Activated CD4-positive, alpha-beta T cell treated with anti-CD3 and anti-CD28 coated beads, Interleukin-2, amount 50 U/mL, for 16 hours (primary cell): Measurements from ENCODE around the gene GSTM3.
"Not testable (repeated sequence)": the region's sequence is repeated elsewhere in the genome, so short reads cannot be mapped to it uniquely, and the experiment has no call there.

Experiments used
- DNase-seq: peaks from one replicate; pipeline ENCODE4 v3.0.0-alpha.2; 2020

GSTM3 gene

DNA sequence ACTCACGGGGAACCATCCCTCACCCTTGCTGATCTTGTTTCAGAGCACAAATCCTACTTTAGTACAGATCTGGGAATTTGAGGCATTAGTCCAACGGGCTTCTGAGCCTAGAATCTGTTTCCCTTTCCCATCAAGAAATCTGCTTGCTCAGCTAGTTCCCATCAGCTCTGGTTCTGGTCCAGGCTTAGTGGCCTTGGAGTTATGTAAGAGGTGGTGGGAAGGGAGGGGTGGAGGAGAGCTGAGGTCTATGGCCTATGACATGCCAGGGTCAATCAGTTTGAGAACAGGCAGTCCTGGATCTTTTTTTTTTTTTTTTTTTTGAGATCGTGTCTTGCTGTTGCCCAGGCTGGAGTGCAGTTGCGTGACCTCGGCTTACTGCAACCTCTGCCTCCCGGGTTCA is 49.1 kb downstream of the GSTM3 start:
- DNase-seq, result no peak

DNA sequence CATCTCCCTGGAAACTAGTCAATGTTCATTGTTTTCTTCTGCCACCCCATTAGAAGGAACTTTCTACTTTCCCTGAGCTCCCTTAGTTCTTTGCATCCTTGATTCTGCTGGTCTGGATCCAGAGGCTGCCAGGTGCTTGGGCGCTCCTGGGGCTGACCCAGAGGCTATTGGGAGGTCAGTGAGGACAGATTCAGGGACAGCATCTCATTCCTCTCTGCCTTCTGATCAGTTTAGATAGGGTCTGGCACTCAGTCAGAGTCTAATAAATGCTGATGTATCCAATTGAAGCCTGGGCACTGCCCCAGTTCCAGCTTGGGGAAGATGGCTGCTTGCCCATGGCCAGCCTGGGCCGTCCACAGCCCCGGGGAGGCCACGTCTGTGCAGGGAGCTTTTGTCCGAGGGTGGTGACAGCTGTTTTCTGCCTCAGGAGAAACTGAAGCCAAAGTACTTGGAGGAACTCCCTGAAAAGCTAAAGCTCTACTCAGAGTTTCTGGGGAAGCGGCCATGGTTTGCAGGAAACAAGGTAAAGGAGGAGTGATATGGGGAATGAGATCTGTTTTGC is 50.9 kb downstream of the GSTM3 start:
- no peak for DNase-seq

DNA sequence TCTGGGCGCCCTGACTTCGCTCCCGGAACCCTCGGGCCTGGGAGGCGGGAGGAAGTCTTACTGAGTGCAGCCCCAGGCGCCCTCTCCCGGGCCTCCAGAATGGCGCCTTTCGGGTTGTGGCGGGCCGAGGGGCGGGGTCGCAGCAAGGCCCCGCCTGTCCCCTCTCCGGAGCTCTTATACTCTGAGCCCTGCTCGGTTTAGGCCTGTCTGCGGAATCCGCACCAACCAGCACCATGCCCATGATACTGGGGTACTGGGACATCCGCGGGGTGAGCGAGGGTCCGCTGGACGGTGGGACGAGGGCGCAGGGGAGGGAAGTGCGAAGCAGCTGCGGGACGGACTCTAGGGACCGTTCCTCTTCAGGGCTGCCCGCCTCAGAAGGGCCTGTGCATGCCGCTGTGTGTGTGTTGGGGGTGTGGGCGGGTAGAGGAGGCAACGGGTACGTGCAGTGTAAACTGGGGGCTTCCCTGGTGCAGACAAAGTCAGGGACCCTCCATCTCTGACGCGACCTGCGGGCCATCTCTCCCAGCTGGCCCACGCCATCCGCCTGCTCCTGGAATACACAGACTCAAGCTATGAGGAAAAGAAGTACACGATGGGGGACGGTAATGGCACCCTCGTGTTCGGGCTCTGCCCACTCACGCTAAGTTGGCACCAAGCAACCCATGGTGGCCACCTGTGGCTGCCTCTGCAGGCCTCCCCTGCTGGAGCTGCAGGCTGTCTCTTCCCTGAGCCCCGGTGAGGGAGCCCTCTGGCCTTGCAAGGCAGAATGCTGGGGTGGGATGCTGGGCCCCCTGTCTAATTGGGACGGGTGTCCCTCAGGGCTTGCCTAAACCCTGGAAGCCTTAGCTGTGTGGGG is 53.0 kb downstream of the GSTM3 start, which contains the start of gene GSTM1:
GSTM1 (plus strand) TSS at position 177 of the 859 bp plus-strand sequence; CDS start at position 234, 57 bp downstream.
- DNase-seq, result no peak

DNA sequence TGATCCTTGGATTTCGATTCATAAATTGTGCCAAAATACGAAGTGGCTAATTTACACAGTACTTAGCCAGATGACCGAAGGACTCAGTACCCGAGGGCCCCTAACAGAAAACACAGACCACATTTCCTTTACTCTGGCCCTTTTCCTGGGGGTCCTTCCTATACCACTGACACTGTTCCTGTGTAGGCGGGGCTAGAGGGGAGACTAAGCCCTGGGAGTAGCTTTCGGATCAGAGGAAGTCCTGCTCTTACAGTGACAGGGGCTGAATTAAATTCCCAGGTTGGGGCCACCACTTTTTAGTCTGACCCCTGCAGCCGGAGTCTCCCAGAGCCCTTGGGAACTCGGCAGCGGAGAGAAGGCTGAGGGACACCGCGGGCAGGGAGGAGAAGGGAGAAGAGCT is 53.7 kb downstream of the GSTM3 start:
- not testable (repeated sequence) for DNase-seq

DNA sequence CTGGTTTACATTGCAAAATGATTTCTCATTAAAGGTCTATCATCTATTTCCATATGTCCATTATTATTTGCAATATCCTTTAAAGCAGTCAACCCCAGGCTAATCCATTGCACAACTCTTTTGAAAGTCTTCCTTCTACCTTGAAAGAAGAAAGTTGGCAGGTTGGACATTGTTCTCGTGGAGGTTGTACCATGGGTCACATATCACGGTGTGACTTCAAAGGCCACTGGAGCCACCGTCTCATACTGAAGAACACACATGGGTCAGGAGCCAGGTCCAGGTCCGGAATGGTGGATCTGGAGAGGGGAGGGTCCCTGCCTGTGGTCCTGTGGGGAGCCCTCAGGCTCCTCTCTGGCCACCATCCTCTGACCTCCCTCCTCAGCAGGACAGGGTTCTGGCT is 54.9 kb downstream of the GSTM3 start:
- not testable (repeated sequence) for DNase-seq

DNA sequence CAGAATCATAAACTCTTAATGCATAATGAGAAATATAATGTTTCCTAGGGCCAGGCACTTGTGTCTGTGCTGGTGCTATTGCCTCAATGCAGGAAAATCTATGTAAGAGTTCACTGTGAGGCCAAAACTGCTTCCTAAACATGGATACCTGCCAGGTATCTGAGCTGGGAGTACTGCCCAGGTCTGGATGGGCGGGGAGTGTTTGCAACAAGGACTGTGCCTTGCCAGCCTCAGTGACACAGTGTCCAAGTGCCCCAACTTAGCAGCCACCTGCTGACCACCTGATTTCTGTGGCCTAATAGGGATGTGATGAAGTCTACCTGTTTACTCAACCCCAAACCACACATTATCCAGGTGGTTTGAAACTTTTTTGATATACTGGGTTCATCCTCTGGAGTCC is 55.4 kb downstream of the GSTM3 start:
- not testable (repeated sequence) for DNase-seq

DNA sequence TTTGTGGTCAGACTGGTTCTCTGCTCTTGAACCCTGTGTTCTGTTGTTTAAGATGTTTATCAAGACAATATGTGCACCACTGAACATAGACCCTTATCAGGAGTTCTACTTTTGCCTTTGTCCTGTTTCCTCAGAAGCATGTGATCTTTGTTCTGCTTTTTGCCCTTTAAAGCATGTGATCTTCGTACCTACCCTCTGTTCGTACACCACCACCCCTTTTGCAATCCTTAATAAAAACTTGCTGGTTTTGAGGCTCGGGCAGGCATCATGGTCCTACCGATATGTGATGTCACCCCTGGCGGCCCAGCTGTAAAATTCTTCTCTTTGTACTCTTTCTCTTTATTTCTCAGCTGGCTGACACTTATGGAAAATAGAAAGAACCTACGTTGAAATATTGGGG is 56.1 kb downstream of the GSTM3 start:
- DNase-seq, result not testable (repeated sequence)
